Adrenal gland (tissue), 12 donors: ENCODE measurements around the gene RAB20. TPM values are rescaled to one million over a fixed set of nuclear protein-coding genes. Genes with fewer than 3 reads are reported as not detected.

Experiments
- DNase-seq, 7 donors: peaks; one replicate each; pipeline ENCODE4 v3.0.0-alpha.2; 2019 to 2020
- H3K27ac ChIP-seq, 5 donors: fragments of 200-600 bp; sonication (generic) in 4 of 5; 1 replicate in 3 of 5; 2 replicates in 2 of 5; pipeline versions ENCODE4 v1.5.1 to v1.8.0; 2016 to 2020; ENCODE audit warnings: mild to moderate bottlenecking in 1 of 5
- H3K27me3 ChIP-seq: fragments of 200-600 bp; 2 replicates; pipeline ENCODE4 v1.8.0; 2021
- H3K36me3 ChIP-seq, 2 donors: fragments of 200-600 bp; replicated peaks in 1 of 2; 1 replicate in 1 of 2; 2 replicates in 1 of 2; pipeline versions ENCODE4 v1.5.1 to v1.8.0; 2018 to 2022
- H3K4me1 ChIP-seq, 2 donors: fragments of 200-600 bp; replicated peaks in 1 of 2; 1 replicate in 1 of 2; 2 replicates in 1 of 2; pipeline versions ENCODE4 v1.5.1 to v1.8.0; 2018 to 2021
- H3K4me3 ChIP-seq, 4 donors: fragments of 200-600 bp; sonication (generic) in 3 of 4; one replicate each; pipeline ENCODE4 v1.5.1; 2016 to 2018
- H3K9me3 ChIP-seq, 3 donors: fragments of 200-600 bp; sonication (generic) in 1 of 3; replicated peaks in 1 of 3; 1 replicate in 2 of 3; 2 replicates in 1 of 3; pipeline versions ENCODE4 v1.5.1 to v1.8.0; 2016 to 2021
- CTCF ChIP-seq, 6 experiments: fragments of 450-650 bp in 4 of 6; fragments of 200-600 bp in 2 of 6; sonication (generic) in 1 of 6; IDR thresholded peaks; 1 replicate in 5 of 6; 2 replicates in 1 of 6; pipeline versions ENCODE4 v1.5.1 to v1.8.0; 2016 to 2021; ENCODE audit warnings: antibody characterized with exemption in 6 of 6, mild to moderate bottlenecking in 2 of 6, moderate library complexity in 1 of 6
- POLR2A ChIP-seq, 2 donors: fragments of 450-650 bp; IDR thresholded peaks; one replicate each; pipeline ENCODE4 v1.6.1; 2017; ENCODE audit warnings: antibody characterized with exemption in 2 of 2, mild to moderate bottlenecking in 2 of 2, moderate library complexity in 1 of 2
- WGBS, 4 donors: extraction: QIAGEN DNeasy Blood & Tissue Kit in 2 of 4; methylation state at CpG; one replicate each; pipeline versions ENCODE4 v1.1.5 to v1.1.7; 2013 to 2017; 5-methylcytosine and 5-hydroxymethylcytosine counted together
- intact Hi-C, 2 donors: fragments of 100-400 bp; cut with DNase I; formaldehyde crosslinking; loops; one replicate each; pipeline versions ENCODE4 v1.14.1 to v1.15.0; 2022 to 2023
- polyA plus RNA-seq, 3 donors: library from polyadenylated mRNA; stranded (reverse); fragments of 200-250 nt in 2 of 3; fragments of 350-450 nt in 1 of 3; fragmentation: Illumina TruSeq in 1 of 3; extraction: RNeasy Lipid Tissue Mini Kit (QIAGEN cat#74804) in 1 of 3; gene quantifications; one replicate each; pipeline ENCODE4 v1.2.3, GENCODE V29; 2013 to 2014
- total RNA-seq, 9 donors: library from RNA; depleted of rRNA in 4 of 9; stranded (reverse); fragments of >200 nt in 4 of 9; fragments of 120-200 nt in 1 of 9; fragmentation: NEBNext Ultra II Directional in 1 of 9; extraction: Animal tissue kit (Norgen Biotek cat#: 25700) in 1 of 9; gene quantifications; one replicate each; pipeline versions ENCODE4 v1.1.0 to v1.2.4, GENCODE V29; 2013 to 2023
- donor health status: healthy with polysubstance abuse.
- donor health status: Bipolar disorder and iron deficiency.
- donor health status: DM: yes; HTN: yes; CAD: no.
- donor health status: DM: no; HTN: no; CAD: no.
- donor health status: DM: no; HTN: no; CAD: no.
- donor health status: DM: yes; HTN: yes; CAD: no.

RAB20 gene
- total and polyA plus RNA-seq, 12 donors, result 15.0 to 259 (median 40.5) TPM

- no peak for TF ChIP-seq CTCF (IDR thresholded peaks at IDR 0.05)
- no peak for TF ChIP-seq POLR2A (IDR thresholded peaks at IDR 0.05)
- Histone ChIP-seq H3K4me3 (no peak overlapping the region), H3K4me1 (peaks cover 45 to 79% of the 10 kb centered on the region in 2 donors), H3K27me3 (no peaks in the 10 kb centered on the region), H3K27ac (peak overlapping the region in 2 of 5 donors; percentile 81 to 95), H3K36me3 (no peaks in the 10 kb centered on the region), H3K9me3 (no peaks in the 10 kb centered on the region)
- DNase-seq, result no peak
- intact Hi-C loops, result no loop called here
- WGBS, 4 donors, result 62 to 79% (median 74%) methylated on average over 11 to 15 of the region's 16 CpGs
Measured at GRCh38 chr13:110554946-110555345, 6.6 kb downstream of the RAB20 start.

- no peaks in the 10 kb centered on the region for H3K9me3 ChIP-seq
- H3K4me3 ChIP-seq, result no peak overlapping the region
- no peaks in the 10 kb centered on the region for H3K27me3 ChIP-seq
- intact Hi-C loops, result no loop called here
- peak overlapping the region in 2 of 5 donors; percentile 81 to 95 for H3K27ac ChIP-seq
- WGBS, 4 donors, result 80 to 89% (median 82%) methylated on average over 8 of the region's 8 CpGs
- no peaks in the 10 kb centered on the region for H3K36me3 ChIP-seq
- no peak for TF ChIP-seq CTCF (IDR thresholded peaks at IDR 0.05)
- no peak for TF ChIP-seq POLR2A (IDR thresholded peaks at IDR 0.05)
- H3K4me1 ChIP-seq, result peaks cover 39 to 74% of the 10 kb centered on the region in 2 donors
- no peak for DNase-seq
Measured at GRCh38 chr13:110554227-110554836, 7.2 kb downstream of the RAB20 start.

- peaks cover 34 to 68% of the 10 kb centered on the region in 2 donors for H3K4me1 ChIP-seq
- TF ChIP-seq POLR2A (IDR thresholded peaks at IDR 0.05), result no peak
- TF ChIP-seq CTCF (IDR thresholded peaks at IDR 0.05), result no peak
- no peaks in the 10 kb centered on the region for H3K36me3 ChIP-seq
- H3K9me3 ChIP-seq, result no peaks in the 10 kb centered on the region
- no peak for DNase-seq
- H3K27me3 ChIP-seq, result no peaks in the 10 kb centered on the region
- intact Hi-C loops, result no loop called here
- H3K4me3 ChIP-seq, result no peak overlapping the region
- peak overlapping the region in 3 of 5 donors; percentile 11 to 25 (median 23) for H3K27ac ChIP-seq
- WGBS, 4 donors, result 71 to 73% (median 72%) methylated on average over 4 of the region's 4 CpGs
Measured at GRCh38 chr13:110553417-110553816, 8.1 kb downstream of the RAB20 start.

GRCh38 chr13:110552767-110553166 is 8.8 kb downstream of the RAB20 start:
- DNase-seq, result no peak
- H3K4me1 ChIP-seq, result peaks cover 33 to 66% of the 10 kb centered on the region in 2 donors
- no peaks in the 10 kb centered on the region for H3K36me3 ChIP-seq
- intact Hi-C loops, result no loop called here
- no peaks in the 10 kb centered on the region for H3K9me3 ChIP-seq
- no peak overlapping the region for H3K4me3 ChIP-seq
- 91 to 96% (median 96%) methylated on average over 9 of the region's 9 CpGs for WGBS, 4 donors
- no peaks in the 10 kb centered on the region for H3K27me3 ChIP-seq
- peak overlapping the region in 2 of 5 donors; percentile 11 to 28 for H3K27ac ChIP-seq
- TF ChIP-seq CTCF (IDR thresholded peaks at IDR 0.05) (no peak), POLR2A (IDR thresholded peaks at IDR 0.05) (no peak)
